NCI-H82 (cell line): ENCODE results near the gene TP53TG3B.
"Not testable (repeated sequence)": the region's sequence is repeated elsewhere in the genome, so short reads cannot be mapped to it uniquely, and the experiment has no call there.

Source experiments
- DNase-seq: peaks from one replicate; lab custom pipeline; 2025; lab: John Stamatoyannopoulos, UW

The TP53TG3B gene, protein sequence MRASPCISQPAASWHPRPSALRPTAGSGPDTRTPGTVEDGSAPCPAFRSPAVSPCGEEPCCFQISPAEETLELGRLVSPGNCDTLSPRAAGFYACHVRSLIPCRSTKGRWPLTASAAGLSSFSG

GRCh38 chr16:33360541-33360940 lies at the start of gene TP53TG3B:
TP53TG3B (plus strand) TSS chr16:33360841; CDS start chr16:33360909, 68 bp downstream.
- not testable (repeated sequence) for DNase-seq

GRCh38 chr16:33336226-33337012 lies 24.2 kb upstream of the TP53TG3B start:
- not testable (repeated sequence) for DNase-seq

GRCh38 chr16:33337627-33338542 lies 22.8 kb upstream of the TP53TG3B start:
- not testable (repeated sequence) for DNase-seq

GRCh38 chr16:33338543-33338951 lies 22.1 kb upstream of the TP53TG3B start:
- DNase-seq = not testable (repeated sequence)

DNA sequence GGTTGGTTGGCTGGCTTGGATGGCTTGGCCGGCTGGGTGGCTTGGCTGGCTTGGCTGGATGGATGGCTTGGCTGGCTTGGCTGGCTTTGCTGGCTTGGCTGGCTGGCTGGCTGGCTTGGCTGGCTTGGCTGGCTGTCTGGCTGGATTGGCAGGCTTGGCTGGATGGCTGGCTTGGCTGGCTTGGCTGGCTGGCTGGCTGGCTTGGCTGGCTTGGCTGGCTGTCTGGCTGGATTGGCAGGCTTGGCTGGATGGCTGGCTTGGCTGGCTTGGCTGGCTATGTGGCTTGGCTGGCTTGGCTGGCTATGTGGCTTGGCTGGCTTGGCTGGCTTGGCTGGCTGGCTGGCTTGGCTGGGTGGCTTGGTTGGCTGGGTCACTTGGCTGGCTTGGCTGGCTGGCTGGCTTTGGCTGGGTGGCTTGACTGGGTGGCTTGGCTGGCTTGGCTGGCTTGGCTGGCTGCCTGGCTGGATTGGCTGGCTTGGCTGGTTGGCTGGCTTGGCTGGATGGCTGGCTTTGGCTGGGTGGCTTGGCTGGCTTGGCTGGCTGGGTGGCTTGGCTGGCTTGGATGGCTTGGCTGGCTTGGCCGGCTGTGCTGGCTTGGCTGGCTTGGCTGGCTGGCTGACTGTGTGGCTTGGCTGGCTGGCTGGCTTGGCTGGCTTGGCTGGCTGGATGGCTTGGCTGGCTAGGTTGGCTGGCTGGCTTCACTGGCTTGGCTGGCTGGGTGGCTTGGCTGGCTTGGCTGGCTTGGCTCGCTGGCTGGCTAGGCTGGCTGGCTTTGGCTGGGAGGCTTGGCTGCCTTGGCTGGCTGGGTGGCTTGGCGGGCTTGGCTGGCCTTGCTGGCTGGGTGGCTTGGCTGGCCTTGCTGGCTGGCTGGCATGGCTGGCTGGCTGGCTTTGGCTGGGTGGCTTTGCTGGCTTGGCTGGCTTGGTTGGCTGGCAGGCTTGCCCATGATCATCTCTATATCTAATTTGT lies 21.3 kb upstream of the TP53TG3B start:
- DNase-seq = not testable (repeated sequence)
